AG09319 (cell line): ENCODE measurements around the gene PCDHB6.
"Not testable (repeated sequence)": the region's sequence is repeated elsewhere in the genome, so short reads cannot be mapped to it uniquely, and the experiment has no call there.

Experiments
- DNase-seq: peaks from one replicate; pipeline ENCODE4 v3.0.0-alpha.2; 2010; ENCODE audit warnings: low read depth; ENCODE audit errors: extremely low read depth
- CTCF ChIP-seq: IDR thresholded peaks from 2 replicates; pipeline ENCODE4 v1.5.1; 2011; ENCODE audit warnings: low read depth, mild to moderate bottlenecking, inconsistent platforms, low read length, moderate library complexity

Gene PCDHB6

GRCh38 chr5:141149812-141150211 lies at the start of gene PCDHB6:
PCDHB6 (plus strand) TSS chr5:141150057; CDS start chr5:141150258, 201 bp downstream.
- DNase-seq = no peak
- TF ChIP-seq CTCF = no peak

- no peak; the same call in 1 of the 2 replicates for TF ChIP-seq CTCF
- no peak for DNase-seq
These were observed 49.5 kb upstream of the PCDHB6 start, which contains the start of gene PCDHB3 for GRCh38 chr5:141100243-141100805. PCDHB3 (plus strand) TSS chr5:141100473; CDS start chr5:141100650, 177 bp downstream.

- TF ChIP-seq CTCF = no peak
These were observed 48.8 kb upstream of the PCDHB6 start for GRCh38 chr5:141101059-141101458.

GRCh38 chr5:141102070-141102469 lies 47.8 kb upstream of the PCDHB6 start:
- not testable (repeated sequence) for DNase-seq

More at GRCh38 chr5:141101059-141101458, 48.8 kb upstream of the PCDHB6 start:
- no peak for DNase-seq

- not testable (repeated sequence) for DNase-seq
These were observed 47.4 kb upstream of the PCDHB6 start for GRCh38 chr5:141102471-141102870.

GRCh38 chr5:141105350-141105749 lies 44.5 kb upstream of the PCDHB6 start:
- TF ChIP-seq CTCF = no peak
- no peak for DNase-seq

GRCh38 chr5:141119250-141119649 lies 30.6 kb upstream of the PCDHB6 start:
- no peak for DNase-seq
- TF ChIP-seq CTCF = no peak

- no peak for DNase-seq
- no peak for TF ChIP-seq CTCF
These were observed 28.3 kb upstream of the PCDHB6 start, which contains the start of gene PCDHB4 for GRCh38 chr5:141121563-141121962. PCDHB4 (plus strand) TSS chr5:141121818; CDS start chr5:141121999, 181 bp downstream.
